Stimulated activated CD4-positive, alpha-beta T cell treated with anti-CD3 and anti-CD28 coated beads, Interleukin-1b, Interleukin-23, amount 100 ng/mL, for 24 hours (primary cell): ENCODE data around the gene HFM1.

ENCODE experiments used
- DNase-seq, 4 experiments: peaks; one replicate each; pipeline ENCODE4 v3.0.0-alpha.2; 2020; ENCODE audit warnings: low read depth in 4 of 4, low spot score in 1 of 4

HFM1 gene

DNA sequence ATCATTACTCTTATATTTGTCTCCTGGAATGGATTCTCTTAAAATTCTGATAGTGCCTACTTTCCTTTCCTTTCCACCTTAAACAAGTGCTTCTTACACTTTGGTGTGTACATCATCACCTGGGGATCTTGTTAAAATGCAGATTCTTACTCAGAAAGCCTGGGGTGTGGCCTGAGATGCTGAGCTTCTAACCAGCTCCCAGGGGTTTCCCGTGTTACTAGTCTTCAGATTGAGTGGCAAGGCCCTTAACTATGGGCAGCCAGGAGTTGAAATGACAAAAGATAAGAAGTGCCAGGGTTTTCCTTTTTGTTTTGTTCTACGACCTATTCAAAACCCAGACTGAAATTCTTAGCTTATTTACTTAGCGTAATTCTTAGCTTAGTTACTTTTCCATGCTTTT is 159.2 kb downstream of the HFM1 start:
- no peak for DNase-seq

DNA sequence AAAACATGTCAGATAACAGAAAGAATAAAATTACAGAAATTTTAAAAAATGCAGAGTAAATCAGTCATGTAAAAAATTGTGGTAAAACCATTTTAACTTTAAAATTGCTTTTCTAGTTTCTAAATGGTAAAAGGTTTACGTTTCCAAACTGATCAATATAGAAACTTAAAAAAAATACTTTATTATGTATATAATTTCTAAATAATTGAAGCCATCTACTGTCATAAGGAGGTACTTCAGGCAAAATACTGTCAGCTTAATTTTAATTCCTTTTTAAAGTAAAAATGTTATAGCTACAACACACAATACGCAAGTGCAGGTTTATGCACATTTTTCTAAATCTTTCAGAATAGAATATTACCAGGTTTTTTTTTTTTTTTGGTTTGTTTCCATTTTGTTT is 159.9 kb downstream of the HFM1 start:
- no peak for DNase-seq

DNA sequence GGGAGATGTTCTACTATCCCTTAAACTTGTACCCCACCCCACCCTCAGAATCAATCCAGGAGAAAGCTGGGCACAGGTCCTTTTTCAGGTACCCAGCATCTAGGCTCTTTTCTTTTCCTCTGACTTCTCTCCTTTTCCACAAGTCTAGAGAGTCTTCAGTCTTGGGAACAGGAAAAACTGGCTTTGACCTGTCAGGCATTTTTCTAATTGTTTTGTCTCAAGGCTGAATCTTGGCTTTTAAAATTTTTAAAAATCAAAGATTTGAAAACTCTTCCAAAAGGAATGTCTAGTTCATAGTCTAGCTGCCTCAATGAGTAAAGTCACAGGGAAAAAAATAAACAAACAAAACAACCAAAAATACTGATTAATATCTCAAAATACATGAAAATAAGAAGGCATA is 161.5 kb downstream of the HFM1 start:
- no peak for DNase-seq

- DNase-seq, result no peak
Observed at GRCh38 chr1:91234181-91234580, 170.5 kb downstream of the HFM1 start.

DNA sequence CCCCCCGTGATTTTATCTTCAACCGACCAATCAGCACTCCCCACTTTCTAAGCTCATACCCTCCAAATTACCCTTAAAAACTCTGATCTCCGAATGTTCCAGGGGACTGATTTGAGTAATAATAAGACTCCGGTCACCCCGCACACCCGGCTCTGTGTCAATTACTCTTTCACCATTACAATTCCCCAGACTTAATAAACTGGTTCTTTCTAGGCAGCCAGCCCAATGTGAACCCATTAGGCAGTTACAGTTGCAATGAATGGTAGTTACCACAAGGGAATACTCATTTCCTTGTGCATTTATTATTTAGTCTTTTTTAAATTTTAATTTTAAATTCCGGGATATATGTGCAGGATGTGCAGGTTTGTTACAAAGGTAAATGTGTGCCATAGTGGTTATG is 177.9 kb downstream of the HFM1 start:
- no peak for DNase-seq

DNA sequence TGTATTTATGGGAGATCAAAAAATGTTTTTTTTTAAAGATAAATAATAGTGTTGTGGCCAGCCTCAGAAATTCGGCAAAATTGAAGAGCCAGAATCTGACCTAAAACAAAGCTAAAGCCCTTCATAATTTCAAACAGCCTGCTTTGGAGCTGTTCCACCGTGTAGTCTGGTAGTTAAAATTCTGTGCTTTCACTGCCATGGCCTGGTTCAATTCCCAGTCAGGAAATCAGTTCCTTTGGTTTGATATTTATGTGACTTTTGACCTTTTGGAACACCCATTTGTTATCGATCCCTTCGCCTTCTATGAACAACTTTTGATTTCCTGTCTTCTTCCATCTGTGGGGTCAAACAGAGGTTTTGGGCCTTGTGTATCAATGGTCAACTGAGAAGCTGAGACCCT is 179.8 kb downstream of the HFM1 start:
- DNase-seq, result no peak

GRCh38 chr1:91221017-91221416 is 183.6 kb downstream of the HFM1 start:
- DNase-seq, result no peak

DNA sequence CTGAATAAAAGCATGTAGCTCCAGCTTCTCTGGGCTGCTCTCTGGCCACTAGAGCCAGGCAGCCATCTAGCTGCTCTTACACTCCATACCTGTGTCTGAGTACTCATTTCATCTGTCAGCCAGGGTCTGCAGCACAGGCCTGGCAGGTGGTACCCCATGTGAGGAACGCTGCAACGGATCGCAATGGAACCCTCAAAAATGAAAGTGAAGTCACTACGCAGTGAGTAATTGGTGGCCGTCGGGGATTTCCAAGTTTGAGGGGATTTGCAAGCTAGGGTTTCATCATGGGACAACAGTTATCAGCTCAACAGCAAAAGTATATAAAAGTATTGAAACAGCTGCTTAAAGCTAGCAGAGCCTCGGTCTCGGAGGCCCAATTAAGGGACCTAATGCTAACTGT is 186.7 kb downstream of the HFM1 start:
- no peak for DNase-seq
